Measurements from ENCODE around the gene POLR2H.
A peak's percentile ranks its signal among the peaks of the same experiment; 100 is the strongest.

Gene POLR2H

DNA sequence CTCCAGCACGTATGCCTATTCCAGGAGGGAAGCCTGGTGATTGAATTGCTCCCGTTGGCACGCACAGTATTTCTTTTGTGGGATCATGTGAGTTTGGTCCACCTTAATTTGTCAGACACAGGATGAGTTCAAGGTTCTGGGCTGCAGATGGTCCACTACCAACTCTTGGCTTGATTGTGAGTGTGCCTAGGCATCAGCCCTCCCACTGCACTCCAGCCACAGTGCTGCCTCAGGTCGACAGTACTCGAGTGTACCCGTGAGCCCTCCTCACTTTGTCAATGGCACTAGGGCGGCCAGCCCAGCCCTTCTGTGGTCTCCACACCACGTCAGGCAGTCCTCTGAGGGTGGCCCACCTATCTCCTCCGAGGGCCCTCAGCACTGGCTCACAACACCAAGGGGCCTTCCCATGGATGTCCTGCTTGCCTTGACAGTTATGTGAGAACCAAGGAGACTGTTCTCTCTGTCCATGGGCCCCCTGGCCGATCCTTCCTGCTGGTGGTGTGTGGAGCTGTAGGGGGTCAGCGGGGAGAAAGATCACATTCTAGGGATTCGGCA, 48.5 kb downstream of the POLR2H start:
- TF ChIP-seq, protein P1, sequence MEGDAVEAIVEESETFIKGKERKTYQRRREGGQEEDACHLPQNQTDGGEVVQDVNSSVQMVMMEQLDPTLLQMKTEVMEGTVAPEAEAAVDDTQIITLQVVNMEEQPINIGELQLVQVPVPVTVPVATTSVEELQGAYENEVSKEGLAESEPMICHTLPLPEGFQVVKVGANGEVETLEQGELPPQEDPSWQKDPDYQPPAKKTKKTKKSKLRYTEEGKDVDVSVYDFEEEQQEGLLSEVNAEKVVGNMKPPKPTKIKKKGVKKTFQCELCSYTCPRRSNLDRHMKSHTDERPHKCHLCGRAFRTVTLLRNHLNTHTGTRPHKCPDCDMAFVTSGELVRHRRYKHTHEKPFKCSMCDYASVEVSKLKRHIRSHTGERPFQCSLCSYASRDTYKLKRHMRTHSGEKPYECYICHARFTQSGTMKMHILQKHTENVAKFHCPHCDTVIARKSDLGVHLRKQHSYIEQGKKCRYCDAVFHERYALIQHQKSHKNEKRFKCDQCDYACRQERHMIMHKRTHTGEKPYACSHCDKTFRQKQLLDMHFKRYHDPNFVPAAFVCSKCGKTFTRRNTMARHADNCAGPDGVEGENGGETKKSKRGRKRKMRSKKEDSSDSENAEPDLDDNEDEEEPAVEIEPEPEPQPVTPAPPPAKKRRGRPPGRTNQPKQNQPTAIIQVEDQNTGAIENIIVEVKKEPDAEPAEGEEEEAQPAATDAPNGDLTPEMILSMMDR (IDR thresholded peaks at IDR 0.05; ENCODE audit: low read depth, low read length): no peak
- DNase-seq (ENCODE audit: low read depth, low spot score): no peak
- H3K4me3 ChIP-seq (ENCODE audit: low read depth, low read length): no peak overlapping the region
- in situ Hi-C loops (cut with HindIII; ENCODE audit: low sequenced_read_pairs): no loop called here

DNA sequence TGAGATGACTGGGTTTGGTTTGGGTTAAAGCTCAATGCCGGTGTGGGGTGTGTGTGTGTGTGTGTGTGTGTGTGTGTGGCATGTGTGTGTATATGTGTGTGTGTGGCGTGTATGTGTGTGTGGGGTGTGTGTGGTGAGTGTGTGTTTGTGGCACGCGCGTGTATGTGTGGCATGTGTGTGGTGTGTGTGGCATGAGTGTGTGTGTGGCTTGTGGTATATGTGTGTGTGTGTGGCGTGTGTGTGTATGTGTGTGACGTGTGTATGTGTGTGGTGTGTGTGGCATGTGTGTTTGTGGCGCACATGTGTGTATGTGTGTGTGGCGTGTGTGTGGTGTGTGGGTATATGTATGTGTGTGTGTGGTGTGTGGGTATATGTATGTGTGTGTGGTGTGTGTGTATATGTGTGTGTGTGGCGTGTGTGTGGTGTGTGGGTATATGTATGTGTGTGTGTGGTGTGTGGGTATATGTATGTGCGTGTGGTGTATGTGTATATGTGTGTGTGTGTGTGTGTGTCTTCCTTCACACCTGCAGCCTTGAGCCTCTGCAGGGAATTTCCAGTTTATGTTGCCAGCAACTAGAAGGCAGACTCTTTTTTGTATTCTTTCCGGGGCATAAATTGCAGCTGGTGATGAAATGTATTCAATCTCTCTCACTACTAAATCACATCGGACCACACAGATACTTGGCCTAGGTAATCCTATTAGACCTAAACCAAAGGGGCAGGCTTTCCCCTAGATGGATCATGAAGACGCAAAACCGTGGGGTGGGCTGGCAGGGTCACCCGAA, 53.1 kb downstream of the POLR2H start:
- DNase-seq (ENCODE audit: low read depth, low spot score): no peak
- in situ Hi-C loops (cut with HindIII; ENCODE audit: low sequenced_read_pairs): no loop called here
- TF ChIP-seq, protein P1 (IDR thresholded peaks at IDR 0.05; ENCODE audit: low read depth, low read length): no peak
- H3K4me3 ChIP-seq (ENCODE audit: low read depth, low read length): no peak overlapping the region

DNA sequence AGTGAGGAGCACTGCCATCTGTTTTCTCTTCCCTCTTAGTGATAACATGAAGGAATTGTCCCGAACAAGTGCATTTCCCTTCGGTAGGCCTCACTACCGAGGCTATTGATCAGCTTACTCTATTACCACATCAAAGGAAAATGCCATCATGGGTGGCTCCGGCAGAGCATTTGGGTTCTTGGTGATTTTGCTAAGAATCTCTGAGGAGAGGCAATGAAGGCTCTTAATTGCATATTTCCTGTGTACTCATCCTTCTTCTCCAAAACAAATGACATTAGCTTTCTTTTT, 53.6 kb downstream of the POLR2H start:
- in situ Hi-C loops (cut with HindIII; ENCODE audit: low sequenced_read_pairs): no loop called here
- H3K4me3 ChIP-seq (ENCODE audit: low read depth, low read length): no peak overlapping the region
- DNase-seq (ENCODE audit: low read depth, low spot score): no peak
- TF ChIP-seq, protein P1 (IDR thresholded peaks at IDR 0.05; ENCODE audit: low read depth, low read length): no peak

DNA sequence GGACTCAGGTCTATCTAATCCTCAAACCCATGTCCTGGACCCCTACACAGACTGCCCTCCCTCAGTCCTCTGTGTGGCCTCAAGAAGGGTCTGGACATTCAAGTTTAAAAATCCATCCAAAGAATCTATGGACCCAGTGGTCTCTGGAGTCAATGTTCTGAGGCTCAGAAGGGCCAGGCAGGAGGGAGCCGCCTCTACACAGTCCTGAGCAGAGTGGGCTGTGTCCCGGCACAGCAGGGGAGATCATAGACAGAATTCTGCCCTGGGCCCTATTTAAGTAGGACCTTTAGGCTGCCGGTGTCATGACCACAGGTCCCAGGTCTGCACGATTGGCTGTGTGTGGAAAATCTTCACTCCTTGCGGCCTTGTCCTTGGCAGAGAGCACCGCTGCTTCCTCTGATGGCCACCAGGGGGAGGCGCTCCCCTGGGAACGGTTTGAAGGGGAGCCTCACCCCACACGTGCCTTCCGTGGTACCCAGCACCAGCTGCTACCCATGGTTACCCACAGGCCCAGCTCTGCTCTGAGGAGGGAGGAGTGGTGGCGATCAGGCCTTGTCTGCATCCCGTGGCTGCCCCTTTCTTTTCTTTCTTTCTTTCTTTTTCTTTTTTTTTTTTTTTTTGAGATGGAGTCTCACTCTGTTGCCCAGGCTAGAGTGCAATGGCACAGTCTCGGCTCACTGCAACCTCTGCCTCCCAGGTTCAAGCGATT, 56.3 kb downstream of the POLR2H start:
- H3K4me3 ChIP-seq (ENCODE audit: low read depth, low read length): no peak overlapping the region
- DNase-seq (ENCODE audit: low read depth, low spot score): peak; percentile 50
- in situ Hi-C loops (cut with HindIII; ENCODE audit: low sequenced_read_pairs): no loop called here
- TF ChIP-seq, protein P1 (IDR thresholded peaks at IDR 0.05; ENCODE audit: low read depth, low read length): peak; percentile 97
